Measurements from ENCODE around the gene EPN2.

EPN2 gene

GRCh38 chr17:19329839-19330238 is 92.7 kb downstream of the EPN2 start:
- H3K4me2 ChIP-seq (ENCODE audit: low read depth, low read length, poor library complexity, severe bottlenecking) = no peak overlapping the region
- H2AFZ ChIP-seq (ENCODE audit: low read depth, low read length, severe bottlenecking) = no peak overlapping the region
- no peaks in the 10 kb centered on the region for H3K79me2 ChIP-seq (ENCODE audit: insufficient read depth, low read length)
- H3K9ac ChIP-seq (ENCODE audit: low read length) = no peak overlapping the region
- no peaks in the 10 kb centered on the region for H3K36me3 ChIP-seq (ENCODE audit: low read length)
- H3K27ac ChIP-seq (ENCODE audit: low read depth, low read length) = no peak overlapping the region
- H3F3A ChIP-seq (ENCODE audit: insufficient read depth) = no peaks in the 10 kb centered on the region
- H3K4me3 ChIP-seq (ENCODE audit: insufficient read depth, low read length, poor library complexity, severe bottlenecking) = no peak overlapping the region
- no peaks in the 10 kb centered on the region for H3K9me3 ChIP-seq (ENCODE audit: insufficient read depth, low read length)
- no peaks in the 10 kb centered on the region for H3K27me3 ChIP-seq (ENCODE audit: low read length)
- no peaks in the 10 kb centered on the region for H3K9me2 ChIP-seq (replicated peaks; ENCODE audit: insufficient read depth, low read length)
- no peak for TF ChIP-seq CTCF (IDR thresholded peaks at IDR 0.05; ENCODE audit: insufficient read depth, low read length, poor library complexity, severe bottlenecking)
- no peak for TF ChIP-seq EZH2phosphoT487 (conservative IDR thresholded peaks at IDR 0.05; ENCODE audit: low read length)
- H4K20me1 ChIP-seq (ENCODE audit: low read depth, low read length) = no peaks in the 10 kb centered on the region

DNA sequence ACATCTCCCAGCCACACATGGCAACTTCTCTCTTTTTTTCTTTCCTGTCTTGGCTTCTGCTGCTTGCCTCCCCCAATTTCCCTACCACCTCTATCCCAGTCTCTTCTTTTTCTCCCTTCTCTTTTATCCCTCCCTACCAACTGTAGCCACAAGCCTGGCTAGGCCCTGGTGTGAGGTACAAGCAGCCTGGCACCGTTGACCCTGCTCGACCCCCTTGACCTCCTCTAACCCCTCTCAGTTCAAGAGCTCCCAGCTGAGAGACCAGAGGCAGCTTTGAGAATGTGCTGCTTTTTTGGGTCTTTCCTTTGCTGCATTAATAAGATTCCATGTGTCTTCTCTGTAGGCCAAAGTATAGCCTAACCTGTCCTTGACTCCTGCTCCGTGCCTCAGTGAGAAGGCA is 93.1 kb downstream of the EPN2 start:
- H3K4me3 ChIP-seq (ENCODE audit: insufficient read depth, low read length, poor library complexity, severe bottlenecking) = no peak overlapping the region
- H3K9ac ChIP-seq (ENCODE audit: low read length) = no peak overlapping the region
- no peaks in the 10 kb centered on the region for H4K20me1 ChIP-seq (ENCODE audit: low read depth, low read length)
- H3K9me3 ChIP-seq (ENCODE audit: insufficient read depth, low read length) = no peaks in the 10 kb centered on the region
- no peak overlapping the region for H3K4me2 ChIP-seq (ENCODE audit: low read depth, low read length, poor library complexity, severe bottlenecking)
- H2AFZ ChIP-seq (ENCODE audit: low read depth, low read length, severe bottlenecking) = no peak overlapping the region
- no peak overlapping the region for H3K27ac ChIP-seq (ENCODE audit: low read depth, low read length)
- TF ChIP-seq CTCF (IDR thresholded peaks at IDR 0.05; ENCODE audit: insufficient read depth, low read length, poor library complexity, severe bottlenecking) = no peak
- TF ChIP-seq EZH2phosphoT487 (conservative IDR thresholded peaks at IDR 0.05; ENCODE audit: low read length) = no peak
- no peaks in the 10 kb centered on the region for H3K27me3 ChIP-seq (ENCODE audit: low read length)
- no peaks in the 10 kb centered on the region for H3K9me2 ChIP-seq (replicated peaks; ENCODE audit: insufficient read depth, low read length)
- no peaks in the 10 kb centered on the region for H3K36me3 ChIP-seq (ENCODE audit: low read length)
- H3F3A ChIP-seq (ENCODE audit: insufficient read depth) = no peaks in the 10 kb centered on the region
- no peaks in the 10 kb centered on the region for H3K79me2 ChIP-seq (ENCODE audit: insufficient read depth, low read length)

- Histone ChIP-seq H3K27ac (ENCODE audit: low read depth, low read length) (no peak overlapping the region), H3K4me2 (ENCODE audit: low read depth, low read length, poor library complexity, severe bottlenecking) (no peak overlapping the region), H4K20me1 (ENCODE audit: low read depth, low read length) (no peaks in the 10 kb centered on the region), H3K4me3 (ENCODE audit: insufficient read depth, low read length, poor library complexity, severe bottlenecking) (no peak overlapping the region), H3K36me3 (ENCODE audit: low read length) (no peaks in the 10 kb centered on the region), H3K9ac (ENCODE audit: low read length) (no peak overlapping the region), H3F3A (ENCODE audit: insufficient read depth) (no peaks in the 10 kb centered on the region), H3K9me3 (ENCODE audit: insufficient read depth, low read length) (no peaks in the 10 kb centered on the region), H2AFZ (ENCODE audit: low read depth, low read length, severe bottlenecking) (no peak overlapping the region), H3K9me2 (replicated peaks; ENCODE audit: insufficient read depth, low read length) (no peaks in the 10 kb centered on the region), H3K79me2 (ENCODE audit: insufficient read depth, low read length) (no peaks in the 10 kb centered on the region), H3K27me3 (ENCODE audit: low read length) (no peaks in the 10 kb centered on the region)
- TF ChIP-seq CTCF (IDR thresholded peaks at IDR 0.05; ENCODE audit: insufficient read depth, low read length, poor library complexity, severe bottlenecking) = no peak
- TF ChIP-seq EZH2phosphoT487 (conservative IDR thresholded peaks at IDR 0.05; ENCODE audit: low read length) = no peak
Observed at GRCh38 chr17:19331134-19331533, 94.0 kb downstream of the EPN2 start.

Measured in SU-DHL-6 (cell line).